ENCODE data around the gene STAC3. TPM values are rescaled to one million over a fixed set of nuclear protein-coding genes. Genes with fewer than 3 reads are reported as not detected.

Gene STAC3
- total and polyA plus RNA-seq, 2 of the 13 experiments (the other 11 are each of a cell fraction or from before 2014, with no cell fraction given): 0.18 to 0.22 TPM

DNA sequence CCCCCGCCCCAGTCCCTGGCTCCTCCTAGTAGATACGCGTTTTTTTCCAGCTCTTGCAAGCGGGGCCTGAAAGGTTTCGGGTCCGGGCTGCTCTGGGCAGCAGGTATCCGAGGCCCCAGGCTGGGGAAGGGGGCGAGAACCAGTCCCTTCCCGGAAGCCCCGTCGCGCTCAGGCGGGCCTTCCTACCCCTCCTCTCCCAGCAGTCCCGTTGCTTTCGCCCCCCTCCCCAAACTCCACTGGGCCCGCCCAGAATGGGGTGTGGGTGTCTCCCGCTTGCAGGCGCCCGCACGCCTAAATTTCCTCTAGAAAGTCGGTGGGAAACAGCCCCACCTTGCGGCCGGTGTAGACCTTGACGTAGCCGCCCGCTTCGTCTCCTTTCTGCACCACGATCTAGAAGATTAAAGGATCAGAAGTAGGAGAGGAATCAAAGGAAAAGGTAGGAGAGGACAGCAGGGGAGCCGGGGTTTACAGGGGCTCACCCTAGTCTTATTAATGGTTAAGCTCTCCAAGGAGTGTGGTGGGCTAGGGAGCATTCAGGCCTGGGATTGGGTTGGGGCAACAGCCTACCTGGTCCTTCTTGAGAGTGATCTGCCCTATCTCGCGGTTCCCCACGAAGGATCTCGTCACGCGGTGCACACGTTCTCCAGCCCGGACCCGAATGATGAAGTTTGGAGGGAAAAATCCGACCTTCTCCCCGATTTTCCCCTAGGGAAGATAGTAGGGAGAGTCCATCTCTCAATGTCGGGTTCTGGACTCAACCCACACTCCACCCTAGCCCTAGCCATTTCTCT lies 7.3 kb downstream of the STAC3 start (continued):
- no peak; the same call in 1 of the 2 replicates for TF ChIP-seq EZH2 (conservative IDR thresholded peaks at IDR 0.05; ENCODE audit: low read depth, low read length)
- TF ChIP-seq SAP130 (CRISPR knock-in tag; IDR thresholded peaks at IDR 0.05; ENCODE audit: low read depth): 0 out of 2 replicates have a peak, but pooled peaks have one; percentile 8
- TF ChIP-seq, protein P1, sequence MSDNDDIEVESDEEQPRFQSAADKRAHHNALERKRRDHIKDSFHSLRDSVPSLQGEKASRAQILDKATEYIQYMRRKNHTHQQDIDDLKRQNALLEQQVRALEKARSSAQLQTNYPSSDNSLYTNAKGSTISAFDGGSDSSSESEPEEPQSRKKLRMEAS (IDR thresholded peaks at IDR 0.05): peak; percentile 33; the same call in 1 of the 2 replicates
- TF ChIP-seq ZNF747 (CRISPR knock-in tag; IDR thresholded peaks at IDR 0.05; ENCODE audit: borderline replicate concordance): no peak
- TF ChIP-seq, protein P2, sequence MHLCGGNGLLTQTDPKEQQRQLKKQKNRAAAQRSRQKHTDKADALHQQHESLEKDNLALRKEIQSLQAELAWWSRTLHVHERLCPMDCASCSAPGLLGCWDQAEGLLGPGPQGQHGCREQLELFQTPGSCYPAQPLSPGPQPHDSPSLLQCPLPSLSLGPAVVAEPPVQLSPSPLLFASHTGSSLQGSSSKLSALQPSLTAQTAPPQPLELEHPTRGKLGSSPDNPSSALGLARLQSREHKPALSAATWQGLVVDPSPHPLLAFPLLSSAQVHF (CRISPR knock-in tag; IDR thresholded peaks at IDR 0.05): no peak
- TF ChIP-seq, protein P3, sequence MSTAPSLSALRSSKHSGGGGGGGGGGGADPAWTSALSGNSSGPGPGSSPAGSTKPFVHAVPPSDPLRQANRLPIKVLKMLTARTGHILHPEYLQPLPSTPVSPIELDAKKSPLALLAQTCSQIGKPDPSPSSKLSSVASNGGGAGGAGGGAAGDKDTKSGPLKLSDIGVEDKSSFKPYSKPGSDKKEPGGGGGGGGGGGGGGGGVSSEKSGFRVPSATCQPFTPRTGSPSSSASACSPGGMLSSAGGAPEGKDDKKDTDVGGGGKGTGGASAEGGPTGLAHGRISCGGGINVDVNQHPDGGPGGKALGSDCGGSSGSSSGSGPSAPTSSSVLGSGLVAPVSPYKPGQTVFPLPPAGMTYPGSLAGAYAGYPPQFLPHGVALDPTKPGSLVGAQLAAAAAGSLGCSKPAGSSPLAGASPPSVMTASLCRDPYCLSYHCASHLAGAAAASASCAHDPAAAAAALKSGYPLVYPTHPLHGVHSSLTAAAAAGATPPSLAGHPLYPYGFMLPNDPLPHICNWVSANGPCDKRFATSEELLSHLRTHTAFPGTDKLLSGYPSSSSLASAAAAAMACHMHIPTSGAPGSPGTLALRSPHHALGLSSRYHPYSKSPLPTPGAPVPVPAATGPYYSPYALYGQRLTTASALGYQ (CRISPR knock-in tag; IDR thresholded peaks at IDR 0.05): no peak
- TF ChIP-seq KDM2A (CRISPR knock-in tag; IDR thresholded peaks at IDR 0.05; ENCODE audit: borderline replicate concordance, low read depth): peak; percentile 49; the same call in 1 of the 2 replicates
- TF ChIP-seq, protein P4, sequence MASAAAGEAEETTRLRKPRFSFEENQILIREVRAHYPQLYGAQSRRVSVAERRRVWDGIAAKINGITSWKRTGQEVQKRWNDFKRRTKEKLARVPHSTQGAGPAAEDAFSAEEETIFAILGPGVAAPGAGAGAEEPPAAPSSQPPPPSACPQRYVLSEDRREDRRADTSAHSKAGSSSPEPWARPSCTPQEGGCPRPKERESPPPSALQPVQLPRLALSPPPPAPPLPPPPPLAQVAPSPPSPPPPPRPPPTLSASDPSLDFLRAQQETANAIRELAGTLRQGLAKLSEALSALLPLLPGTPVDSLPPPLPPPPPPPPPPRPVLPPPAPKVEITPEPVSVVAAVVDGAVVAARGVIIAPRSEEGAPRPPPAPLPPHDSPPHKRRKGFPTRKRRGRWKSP (CRISPR knock-in tag; IDR thresholded peaks at IDR 0.05): no peak
- no peak for TF ChIP-seq ATRX (CRISPR knock-in tag; IDR thresholded peaks at IDR 0.05; ENCODE audit: borderline replicate concordance)
- TF ChIP-seq, protein P5, sequence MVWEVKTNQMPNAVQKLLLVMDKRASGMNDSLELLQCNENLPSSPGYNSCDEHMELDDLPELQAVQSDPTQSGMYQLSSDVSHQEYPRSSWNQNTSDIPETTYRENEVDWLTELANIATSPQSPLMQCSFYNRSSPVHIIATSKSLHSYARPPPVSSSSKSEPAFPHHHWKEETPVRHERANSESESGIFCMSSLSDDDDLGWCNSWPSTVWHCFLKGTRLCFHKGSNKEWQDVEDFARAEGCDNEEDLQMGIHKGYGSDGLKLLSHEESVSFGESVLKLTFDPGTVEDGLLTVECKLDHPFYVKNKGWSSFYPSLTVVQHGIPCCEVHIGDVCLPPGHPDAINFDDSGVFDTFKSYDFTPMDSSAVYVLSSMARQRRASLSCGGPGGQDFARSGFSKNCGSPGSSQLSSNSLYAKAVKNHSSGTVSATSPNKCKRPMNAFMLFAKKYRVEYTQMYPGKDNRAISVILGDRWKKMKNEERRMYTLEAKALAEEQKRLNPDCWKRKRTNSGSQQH (CRISPR knock-in tag; IDR thresholded peaks at IDR 0.05; ENCODE audit: low read depth): no peak
- TF ChIP-seq RFX1 (IDR thresholded peaks at IDR 0.05): no peak
- TF ChIP-seq PLRG1 (conservative IDR thresholded peaks at IDR 0.05): no peak
- no peak for TF ChIP-seq PRMT3 (CRISPR knock-in tag; IDR thresholded peaks at IDR 0.05; ENCODE audit: borderline replicate concordance, low read depth)
- no peak for TF ChIP-seq PPARG (CRISPR knock-in tag; conservative IDR thresholded peaks at IDR 0.05)
- TF ChIP-seq, protein P6, sequence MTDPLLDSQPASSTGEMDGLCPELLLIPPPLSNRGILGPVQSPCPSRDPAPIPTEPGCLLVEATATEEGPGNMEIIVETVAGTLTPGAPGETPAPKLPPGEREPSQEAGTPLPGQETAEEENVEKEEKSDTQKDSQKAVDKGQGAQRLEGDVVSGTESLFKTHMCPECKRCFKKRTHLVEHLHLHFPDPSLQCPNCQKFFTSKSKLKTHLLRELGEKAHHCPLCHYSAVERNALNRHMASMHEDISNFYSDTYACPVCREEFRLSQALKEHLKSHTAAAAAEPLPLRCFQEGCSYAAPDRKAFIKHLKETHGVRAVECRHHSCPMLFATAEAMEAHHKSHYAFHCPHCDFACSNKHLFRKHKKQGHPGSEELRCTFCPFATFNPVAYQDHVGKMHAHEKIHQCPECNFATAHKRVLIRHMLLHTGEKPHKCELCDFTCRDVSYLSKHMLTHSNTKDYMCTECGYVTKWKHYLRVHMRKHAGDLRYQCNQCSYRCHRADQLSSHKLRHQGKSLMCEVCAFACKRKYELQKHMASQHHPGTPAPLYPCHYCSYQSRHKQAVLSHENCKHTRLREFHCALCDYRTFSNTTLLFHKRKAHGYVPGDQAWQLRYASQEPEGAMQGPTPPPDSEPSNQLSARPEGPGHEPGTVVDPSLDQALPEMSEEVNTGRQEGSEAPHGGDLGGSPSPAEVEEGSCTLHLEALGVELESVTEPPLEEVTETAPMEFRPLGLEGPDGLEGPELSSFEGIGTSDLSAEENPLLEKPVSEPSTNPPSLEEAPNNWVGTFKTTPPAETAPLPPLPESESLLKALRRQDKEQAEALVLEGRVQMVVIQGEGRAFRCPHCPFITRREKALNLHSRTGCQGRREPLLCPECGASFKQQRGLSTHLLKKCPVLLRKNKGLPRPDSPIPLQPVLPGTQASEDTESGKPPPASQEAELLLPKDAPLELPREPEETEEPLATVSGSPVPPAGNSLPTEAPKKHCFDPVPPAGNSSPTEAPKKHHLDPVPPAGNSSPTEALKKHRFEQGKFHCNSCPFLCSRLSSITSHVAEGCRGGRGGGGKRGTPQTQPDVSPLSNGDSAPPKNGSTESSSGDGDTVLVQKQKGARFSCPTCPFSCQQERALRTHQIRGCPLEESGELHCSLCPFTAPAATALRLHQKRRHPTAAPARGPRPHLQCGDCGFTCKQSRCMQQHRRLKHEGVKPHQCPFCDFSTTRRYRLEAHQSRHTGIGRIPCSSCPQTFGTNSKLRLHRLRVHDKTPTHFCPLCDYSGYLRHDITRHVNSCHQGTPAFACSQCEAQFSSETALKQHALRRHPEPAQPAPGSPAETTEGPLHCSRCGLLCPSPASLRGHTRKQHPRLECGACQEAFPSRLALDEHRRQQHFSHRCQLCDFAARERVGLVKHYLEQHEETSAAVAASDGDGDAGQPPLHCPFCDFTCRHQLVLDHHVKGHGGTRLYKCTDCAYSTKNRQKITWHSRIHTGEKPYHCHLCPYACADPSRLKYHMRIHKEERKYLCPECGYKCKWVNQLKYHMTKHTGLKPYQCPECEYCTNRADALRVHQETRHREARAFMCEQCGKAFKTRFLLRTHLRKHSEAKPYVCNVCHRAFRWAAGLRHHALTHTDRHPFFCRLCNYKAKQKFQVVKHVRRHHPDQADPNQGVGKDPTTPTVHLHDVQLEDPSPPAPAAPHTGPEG (CRISPR knock-in tag; IDR thresholded peaks at IDR 0.05): peak; percentile 100
- TF ChIP-seq TCF12 (IDR thresholded peaks at IDR 0.05): no peak
- no peak for TF ChIP-seq TCF12 (CRISPR knock-in tag; IDR thresholded peaks at IDR 0.05)
- no peak for TF ChIP-seq ZNF34 (CRISPR knock-in tag; IDR thresholded peaks at IDR 0.05; ENCODE audit: borderline replicate concordance)
- TF ChIP-seq FOXA3 (CRISPR knock-in tag; IDR thresholded peaks at IDR 0.05): no peak
